ENCODE results near the gene MBD3L2B.

The MBD3L2B gene

DNA sequence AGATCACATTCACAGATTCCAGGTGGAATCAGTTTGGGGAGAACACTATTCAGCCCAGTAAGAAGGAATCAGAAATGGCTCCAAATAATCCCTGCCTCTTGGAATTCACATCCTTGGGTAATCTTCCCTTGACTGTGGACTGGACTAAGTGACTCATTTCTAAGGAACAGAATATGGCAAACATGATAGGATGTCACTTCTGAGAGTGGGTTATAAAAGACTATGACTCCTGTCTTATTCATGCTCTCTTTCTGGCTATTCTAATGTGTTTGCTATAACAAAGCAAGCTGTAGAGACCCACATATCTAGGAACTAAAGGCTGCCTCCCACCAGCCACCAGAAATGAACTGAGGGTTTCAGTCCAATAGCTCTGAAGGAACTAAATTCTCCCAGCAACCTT, 37.8 kb downstream of the MBD3L2B start:
- TF ChIP-seq, protein P1, sequence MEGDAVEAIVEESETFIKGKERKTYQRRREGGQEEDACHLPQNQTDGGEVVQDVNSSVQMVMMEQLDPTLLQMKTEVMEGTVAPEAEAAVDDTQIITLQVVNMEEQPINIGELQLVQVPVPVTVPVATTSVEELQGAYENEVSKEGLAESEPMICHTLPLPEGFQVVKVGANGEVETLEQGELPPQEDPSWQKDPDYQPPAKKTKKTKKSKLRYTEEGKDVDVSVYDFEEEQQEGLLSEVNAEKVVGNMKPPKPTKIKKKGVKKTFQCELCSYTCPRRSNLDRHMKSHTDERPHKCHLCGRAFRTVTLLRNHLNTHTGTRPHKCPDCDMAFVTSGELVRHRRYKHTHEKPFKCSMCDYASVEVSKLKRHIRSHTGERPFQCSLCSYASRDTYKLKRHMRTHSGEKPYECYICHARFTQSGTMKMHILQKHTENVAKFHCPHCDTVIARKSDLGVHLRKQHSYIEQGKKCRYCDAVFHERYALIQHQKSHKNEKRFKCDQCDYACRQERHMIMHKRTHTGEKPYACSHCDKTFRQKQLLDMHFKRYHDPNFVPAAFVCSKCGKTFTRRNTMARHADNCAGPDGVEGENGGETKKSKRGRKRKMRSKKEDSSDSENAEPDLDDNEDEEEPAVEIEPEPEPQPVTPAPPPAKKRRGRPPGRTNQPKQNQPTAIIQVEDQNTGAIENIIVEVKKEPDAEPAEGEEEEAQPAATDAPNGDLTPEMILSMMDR (conservative IDR thresholded peaks at IDR 0.05; ENCODE audit: low read length), result no peak
- DNase-seq (ENCODE audit: low read depth), result no peak

GRCh38 chr19:6979399-6979798, 41.8 kb downstream of the MBD3L2B start:
- no peak for DNase-seq (ENCODE audit: low read depth)
- no peak overlapping the region for H3K4me3 ChIP-seq (ENCODE audit: low read length)
- TF ChIP-seq, protein P1 (conservative IDR thresholded peaks at IDR 0.05; ENCODE audit: low read length), result no peak

More for the DNA sequence above, 37.8 kb downstream of the MBD3L2B start:
- no peak overlapping the region for H3K4me3 ChIP-seq (ENCODE audit: low read length)

DNA sequence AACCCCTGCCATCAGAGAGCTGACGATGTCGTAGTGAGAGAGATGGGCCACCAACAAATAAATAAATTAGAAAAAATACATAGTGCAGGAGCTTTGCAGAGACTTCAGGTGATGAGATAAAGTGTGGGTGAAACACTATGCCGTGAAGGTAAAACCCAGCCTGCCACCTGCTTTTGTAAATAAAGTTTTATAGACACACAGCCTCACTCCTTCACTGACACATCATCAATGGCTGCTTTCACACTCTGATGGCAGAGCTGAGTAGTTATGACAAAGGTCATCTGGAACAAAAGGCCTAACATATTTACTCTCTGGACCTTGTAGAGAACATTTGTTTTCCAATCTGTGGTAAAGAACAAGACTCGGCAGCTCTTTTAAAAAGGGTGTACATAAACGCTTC, 45.0 kb downstream of the MBD3L2B start:
- TF ChIP-seq, protein P1 (conservative IDR thresholded peaks at IDR 0.05; ENCODE audit: low read length), result no peak
- DNase-seq (ENCODE audit: low read depth), result no peak
- H3K4me3 ChIP-seq (ENCODE audit: low read length), result no peak overlapping the region

- DNase-seq (ENCODE audit: low read depth), result no peak
- TF ChIP-seq, protein P1 (conservative IDR thresholded peaks at IDR 0.05; ENCODE audit: low read length), result no peak
Measured at GRCh38 chr19:6971366-6971765, 49.9 kb downstream of the MBD3L2B start.

GRCh38 chr19:6970443-6970842, 50.8 kb downstream of the MBD3L2B start:
- TF ChIP-seq, protein P1 (conservative IDR thresholded peaks at IDR 0.05; ENCODE audit: low read length), result no peak
- no peak overlapping the region for H3K4me3 ChIP-seq (ENCODE audit: low read length)
- DNase-seq (ENCODE audit: low read depth), result no peak

More at GRCh38 chr19:6971366-6971765, 49.9 kb downstream of the MBD3L2B start:
- no peak overlapping the region for H3K4me3 ChIP-seq (ENCODE audit: low read length)

- no peak for DNase-seq (ENCODE audit: low read depth)
- TF ChIP-seq, protein P1 (conservative IDR thresholded peaks at IDR 0.05; ENCODE audit: low read length), result no peak
Measured at GRCh38 chr19:6970021-6970420, 51.2 kb downstream of the MBD3L2B start.

GRCh38 chr19:6969490-6969889, 51.7 kb downstream of the MBD3L2B start:
- no peak overlapping the region for H3K4me3 ChIP-seq (ENCODE audit: low read length)
- TF ChIP-seq, protein P1 (conservative IDR thresholded peaks at IDR 0.05; ENCODE audit: low read length), result no peak
- DNase-seq (ENCODE audit: low read depth), result no peak

More at GRCh38 chr19:6970021-6970420, 51.2 kb downstream of the MBD3L2B start:
- H3K4me3 ChIP-seq (ENCODE audit: low read length), result no peak overlapping the region
